HepG2 (cell line): ENCODE results near the gene ASAP2. TPM values are rescaled to one million over a fixed set of nuclear protein-coding genes. Genes with fewer than 3 reads are reported as not detected.

ENCODE experiments used
- ATF6 ChIP-seq: sonication (generic); formaldehyde crosslinking; conservative IDR thresholded peaks from 2 replicates; pipeline ENCODE4 v1.4.0; 2020; ENCODE audit warnings: missing genetic modification reagents
- ETV5 ChIP-seq: IDR thresholded peaks from 2 replicates; pipeline ENCODE4 v1.6.1; 2018; ENCODE audit warnings: missing biosample characterization, missing genetic modification reagents, inconsistent platforms, borderline replicate concordance
- HOXA5 ChIP-seq: sonication (generic); formaldehyde crosslinking; IDR thresholded peaks from 2 replicates; pipeline ENCODE4 v1.4.0; 2020; ENCODE audit warnings: missing genetic modification reagents
- IKZF4 ChIP-seq: sonication (generic); formaldehyde crosslinking; IDR thresholded peaks from 2 replicates; pipeline ENCODE4 v1.5.1; 2020; ENCODE audit warnings: borderline replicate concordance, mild to moderate bottlenecking, low read depth, missing genetic modification reagents; ENCODE audit errors: not compliant biosample characterization
- JDP2 ChIP-seq: sonication (generic); formaldehyde crosslinking; IDR thresholded peaks from 2 replicates; pipeline ENCODE4 v1.8.1; 2022; ENCODE audit warnings: missing genetic modification reagents, borderline replicate concordance
- MBD4 ChIP-seq: IDR thresholded peaks from 2 replicates; pipeline ENCODE4 v1.6.1; 2012; ENCODE audit warnings: low read length, inconsistent platforms, borderline replicate concordance
- MEIS1 ChIP-seq: sonication (generic); formaldehyde crosslinking; IDR thresholded peaks from 2 replicates; pipeline ENCODE4 v1.9.0; 2021; ENCODE audit warnings: mild to moderate bottlenecking, missing genetic modification reagents, moderate library complexity, borderline replicate concordance
- MIXL1 ChIP-seq: IDR thresholded peaks from 2 replicates; pipeline ENCODE4 v1.6.1; 2016
- MZF1 ChIP-seq: sonication (generic); formaldehyde crosslinking; IDR thresholded peaks from 2 replicates; pipeline ENCODE4 v1.8.1; 2023; ENCODE audit warnings: mild to moderate bottlenecking, missing genetic modification reagents, borderline replicate concordance
- POGK ChIP-seq: sonication (generic); formaldehyde crosslinking; conservative IDR thresholded peaks from 2 replicates; pipeline ENCODE4 v1.8.0; 2022; ENCODE audit warnings: mild to moderate bottlenecking, moderate library complexity, missing genetic modification reagents
- PRDM10 ChIP-seq: sonication (generic); formaldehyde crosslinking; IDR thresholded peaks from 2 replicates; pipeline ENCODE4 v1.4.0; 2020; ENCODE audit warnings: low read depth, missing genetic modification reagents
- RFXANK ChIP-seq: IDR thresholded peaks from 2 replicates; pipeline ENCODE4 v1.6.1; 2016
- SAFB2 ChIP-seq: sonication (generic); formaldehyde crosslinking; IDR thresholded peaks from 2 replicates; pipeline ENCODE4 v1.5.1; 2020; ENCODE audit warnings: missing genetic modification reagents, low read depth, mild to moderate bottlenecking, borderline replicate concordance
- SUZ12 ChIP-seq: fragments of 150-350 bp; IDR thresholded peaks from 2 replicates; pipeline ENCODE4 v1.6.1; 2014; ENCODE audit warnings: low read depth, low read length
- ZMYM4 ChIP-seq: sonication (generic); formaldehyde crosslinking; IDR thresholded peaks from 2 replicates; pipeline ENCODE4 v1.8.1; 2023; ENCODE audit warnings: mild to moderate bottlenecking, missing genetic modification reagents
- ZNF572 ChIP-seq: sonication (generic); formaldehyde crosslinking; IDR thresholded peaks from 2 replicates; pipeline ENCODE4 v1.5.1; 2020; ENCODE audit warnings: mild to moderate bottlenecking, missing genetic modification reagents
- ZNF616 ChIP-seq: sonication (generic); formaldehyde crosslinking; IDR thresholded peaks from 2 replicates; pipeline ENCODE4 v1.5.0; 2020; ENCODE audit warnings: low read depth, mild to moderate bottlenecking, missing genetic modification reagents
- ZNF644 ChIP-seq: IDR thresholded peaks from 2 replicates; pipeline ENCODE4 v1.6.1; 2016; ENCODE audit warnings: low read depth
- ZNF660 ChIP-seq: sonication (generic); formaldehyde crosslinking; IDR thresholded peaks from 2 replicates; pipeline ENCODE4 v1.5.1; 2020; ENCODE audit warnings: mild to moderate bottlenecking, low read depth, missing genetic modification reagents, borderline replicate concordance
- ZNF784 ChIP-seq: sonication (generic); formaldehyde crosslinking; IDR thresholded peaks from 2 replicates; pipeline ENCODE4 v1.5.1; 2020; ENCODE audit warnings: missing genetic modification reagents, mild to moderate bottlenecking, borderline replicate concordance
- ZNF879 ChIP-seq: sonication (generic); formaldehyde crosslinking; IDR thresholded peaks from 2 replicates; pipeline ENCODE4 v1.8.1; 2023; ENCODE audit warnings: missing genetic modification reagents
- polyA plus RNA-seq, 8 experiments: library from polyadenylated mRNA; depleted of rRNA in 3 of 8; stranded (reverse) in 7 of 8; unstranded in 1 of 8; fragments of >200 nt; fragmentation: Illumina TruSeq in 4 of 8; extraction: Trizol in 4 of 8; gene quantifications; 2 replicates each; pipeline versions ENCODE4 v1.2.1 to v1.2.3, GENCODE V29; 2011 to 2016; ENCODE audit warnings: low read depth in 4 of 8, missing spikeins in 1 of 8, mixed read lengths in 1 of 8; ENCODE audit not compliant: insufficient read depth in 1 of 8
- total RNA-seq, 5 experiments: library from RNA; depleted of rRNA; stranded (reverse); fragments of >200 nt; fragmentation: Illumina TruSeq; extraction: Trizol; gene quantifications; 2 replicates each; pipeline ENCODE4 v1.2.3, GENCODE V29; 2016; ENCODE audit warnings: low read depth in 1 of 5

The ASAP2 gene
- total and polyA plus RNA-seq, 2 of the 13 experiments (the other 11 are each of a cell fraction or from before 2014, with no cell fraction given) = 7.3 to 22.3 TPM

- peak; percentile 60 for TF ChIP-seq IKZF4
- TF ChIP-seq SAFB2 (CRISPR knock-in tag) = no peak
- TF ChIP-seq ZMYM4 (CRISPR knock-in tag) = peak; percentile 52; the same call in 1 of the 2 replicates
- TF ChIP-seq ATF6 = no peak
- TF ChIP-seq PRDM10 = no peak
- TF ChIP-seq ZNF784 (CRISPR knock-in tag) = 0 out of 2 replicates have a peak, but pooled peaks have one; percentile 28
- TF ChIP-seq ZNF572 = no peak
- no peak for TF ChIP-seq RFXANK (CRISPR knock-in tag)
- no peak for TF ChIP-seq ZNF660 (CRISPR knock-in tag)
- no peak for TF ChIP-seq ETV5
- TF ChIP-seq ZNF879 (CRISPR knock-in tag) = no peak
- no peak for TF ChIP-seq MEIS1
- TF ChIP-seq SUZ12 = no peak
- TF ChIP-seq ZNF644 (CRISPR knock-in tag) = no peak
- TF ChIP-seq MZF1 (CRISPR knock-in tag) = no peak
- TF ChIP-seq MIXL1 (CRISPR knock-in tag) = no peak
- TF ChIP-seq MBD4 = no peak
- no peak for TF ChIP-seq HOXA5 (CRISPR knock-in tag)
- peak; percentile 67; the same call in 1 of the 2 replicates for TF ChIP-seq POGK
- no peak for TF ChIP-seq ZNF616
- no peak for TF ChIP-seq JDP2 (CRISPR knock-in tag)
These were observed at the start of gene ASAP2 (continued) for GRCh38 chr2:9205963-9206948.
